OCI-LY3 (cell line): ENCODE measurements around the gene AKAP7.

ENCODE experiments used
- H2AFZ ChIP-seq: fragments of 200-600, 300-600 bp; shearing (Covaris generic); 2 replicates; pipeline ENCODE4 v1.6.0; 2014; ENCODE audit warnings: antibody characterized with exemption, low read depth, low read length
- H3K27ac ChIP-seq: fragments of 200-600, 300-600 bp; sonication (generic); 2 replicates; pipeline ENCODE4 v1.5.1; 2014; ENCODE audit warnings: mild to moderate bottlenecking, low read length, moderate library complexity, mixed read lengths
- H3K27me3 ChIP-seq: fragments of 200-600, 300-600 bp; sonication (generic); 2 replicates; pipeline ENCODE4 v1.6.1; 2014; ENCODE audit warnings: low read depth, low read length, mixed read lengths
- H3K36me3 ChIP-seq: fragments of 200-600, 300-600 bp; sonication (generic); replicated peaks from 2 replicates; pipeline ENCODE3; 2014; ENCODE audit warnings: low read depth, low read length, mixed read lengths
- H3K4me1 ChIP-seq: fragments of 300-600, 200-600 bp; sonication (generic); 2 replicates; pipeline ENCODE4 v1.6.1; 2014; ENCODE audit warnings: low read length, mixed read lengths
- H3K4me2 ChIP-seq: fragments of 200-600, 300-600 bp; sonication (generic); 2 replicates; pipeline ENCODE4 v1.6.1; 2014; ENCODE audit warnings: low read length, mixed read lengths
- H3K4me3 ChIP-seq: fragments of 300-600, 200-600 bp; sonication (generic); 2 replicates; pipeline ENCODE4 v1.5.1; 2014; ENCODE audit warnings: antibody characterized with exemption, mild to moderate bottlenecking, low read length, moderate library complexity
- H3K79me2 ChIP-seq: fragments of 300-600, 200-600 bp; shearing (Covaris generic); 2 replicates; pipeline ENCODE4 v1.6.1; 2014; ENCODE audit warnings: mild to moderate bottlenecking, low read length, mixed read lengths
- H3K9ac ChIP-seq: fragments of 300-600, 200-600 bp; shearing (Covaris generic); 2 replicates; pipeline ENCODE4 v1.6.0; 2014; ENCODE audit warnings: mild to moderate bottlenecking, low read length, moderate library complexity
- H3K9me3 ChIP-seq: fragments of 200-600, 300-600 bp; shearing (Covaris generic); 2 replicates; pipeline ENCODE4 v1.6.1; 2014; ENCODE audit warnings: low read length, mixed read lengths; ENCODE audit not compliant: insufficient read depth
- H4K20me1 ChIP-seq: fragments of 200-600, 300-600 bp; sonication (generic); 2 replicates; pipeline ENCODE4 v1.6.1; 2016; ENCODE audit warnings: low read length, mixed read lengths; ENCODE audit not compliant: insufficient read depth
- EZH2phosphoT487 ChIP-seq: fragments of 200-600 bp; shearing (Covaris generic); IDR thresholded peaks from 2 replicates; pipeline ENCODE4 v1.6.1; 2018; ENCODE audit warnings: antibody characterized with exemption, mixed run types, low read depth
- TF ChIP-seq, protein P1 (sequence below): fragments of 200-600, 300-600 bp; sonication (generic); IDR thresholded peaks from 2 replicates; pipeline ENCODE4 v1.5.1; 2014; ENCODE audit warnings: antibody characterized with exemption, low read length, low read depth

Gene AKAP7

DNA sequence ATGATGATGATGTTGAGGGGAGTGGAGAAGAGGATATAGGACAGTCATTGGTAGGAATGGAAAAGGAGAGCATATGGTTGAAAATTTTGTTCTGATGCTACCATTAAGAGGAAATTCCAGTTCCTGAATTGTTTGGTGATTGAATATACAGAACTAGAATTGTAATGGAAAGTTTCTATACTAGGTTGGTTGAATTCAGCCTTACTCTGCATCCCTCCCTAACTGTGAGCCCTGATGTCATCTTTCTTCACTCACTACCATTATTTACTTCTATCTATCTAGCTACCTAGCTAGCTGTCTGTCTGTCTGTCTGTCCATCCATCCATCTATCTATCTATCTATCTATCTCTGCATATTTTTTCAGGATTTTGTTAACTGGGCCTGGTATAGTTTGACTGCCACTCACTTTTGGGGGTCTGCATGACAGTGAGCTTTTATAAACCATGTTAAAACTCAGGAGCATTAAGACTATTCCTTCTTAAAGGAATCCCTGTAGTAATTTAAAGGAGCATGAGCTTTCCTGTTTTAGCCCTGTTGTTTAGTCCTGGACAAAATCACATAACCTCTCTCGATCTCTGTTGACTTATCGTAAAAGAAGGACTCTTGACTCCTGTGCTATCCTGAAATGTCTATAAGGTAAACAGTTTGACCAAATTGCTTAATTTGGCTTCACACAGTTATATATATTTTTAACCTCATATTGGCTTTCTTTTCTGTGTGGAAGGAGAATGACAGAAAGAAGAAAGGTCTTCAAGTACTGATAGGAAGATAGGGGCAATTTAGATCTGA lies 71.4 kb downstream of the AKAP7 start:
- Histone ChIP-seq H3K4me2 (no peak overlapping the region), H4K20me1 (no peaks in the 10 kb centered on the region), H3K79me2 (no peaks in the 10 kb centered on the region), H3K36me3 (no peaks in the 10 kb centered on the region), H3K4me3 (no peak overlapping the region), H3K4me1 (no peaks in the 10 kb centered on the region), H3K9ac (no peak overlapping the region), H3K27ac (no peak overlapping the region), H3K27me3 (no peaks in the 10 kb centered on the region), H2AFZ (no peak overlapping the region), H3K9me3 (no peaks in the 10 kb centered on the region)
- TF ChIP-seq, protein P1, sequence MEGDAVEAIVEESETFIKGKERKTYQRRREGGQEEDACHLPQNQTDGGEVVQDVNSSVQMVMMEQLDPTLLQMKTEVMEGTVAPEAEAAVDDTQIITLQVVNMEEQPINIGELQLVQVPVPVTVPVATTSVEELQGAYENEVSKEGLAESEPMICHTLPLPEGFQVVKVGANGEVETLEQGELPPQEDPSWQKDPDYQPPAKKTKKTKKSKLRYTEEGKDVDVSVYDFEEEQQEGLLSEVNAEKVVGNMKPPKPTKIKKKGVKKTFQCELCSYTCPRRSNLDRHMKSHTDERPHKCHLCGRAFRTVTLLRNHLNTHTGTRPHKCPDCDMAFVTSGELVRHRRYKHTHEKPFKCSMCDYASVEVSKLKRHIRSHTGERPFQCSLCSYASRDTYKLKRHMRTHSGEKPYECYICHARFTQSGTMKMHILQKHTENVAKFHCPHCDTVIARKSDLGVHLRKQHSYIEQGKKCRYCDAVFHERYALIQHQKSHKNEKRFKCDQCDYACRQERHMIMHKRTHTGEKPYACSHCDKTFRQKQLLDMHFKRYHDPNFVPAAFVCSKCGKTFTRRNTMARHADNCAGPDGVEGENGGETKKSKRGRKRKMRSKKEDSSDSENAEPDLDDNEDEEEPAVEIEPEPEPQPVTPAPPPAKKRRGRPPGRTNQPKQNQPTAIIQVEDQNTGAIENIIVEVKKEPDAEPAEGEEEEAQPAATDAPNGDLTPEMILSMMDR: no peak
- no peak for TF ChIP-seq EZH2phosphoT487

DNA sequence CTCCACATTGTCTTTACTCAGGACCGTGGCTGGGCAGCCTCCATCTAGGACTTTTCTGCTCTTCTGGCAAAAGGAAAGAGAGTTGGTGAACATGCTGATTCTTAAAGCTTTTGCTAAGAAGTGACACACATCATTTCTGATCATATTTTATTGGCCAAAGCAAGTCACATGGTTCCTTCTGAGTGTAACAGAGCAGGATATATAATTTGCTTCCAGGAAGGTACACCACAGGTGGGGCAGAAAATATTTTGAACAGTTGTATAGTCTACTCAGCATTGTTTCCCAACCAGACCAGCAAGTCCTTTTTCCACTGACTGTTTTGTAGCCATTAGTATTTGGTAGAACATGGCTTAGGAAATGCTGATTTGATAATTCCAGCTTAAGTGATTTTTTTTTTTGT lies 73.5 kb downstream of the AKAP7 start:
- H4K20me1 ChIP-seq: no peaks in the 10 kb centered on the region
- H2AFZ ChIP-seq: no peak overlapping the region
- H3K27ac ChIP-seq: no peak overlapping the region
- H3K27me3 ChIP-seq: no peaks in the 10 kb centered on the region
- TF ChIP-seq, protein P1: no peak
- no peak for TF ChIP-seq EZH2phosphoT487
- no peak overlapping the region for H3K9ac ChIP-seq
- H3K79me2 ChIP-seq: no peaks in the 10 kb centered on the region
- H3K4me2 ChIP-seq: no peak overlapping the region
- no peak overlapping the region for H3K4me3 ChIP-seq
- no peaks in the 10 kb centered on the region for H3K4me1 ChIP-seq
- H3K9me3 ChIP-seq: no peaks in the 10 kb centered on the region
- no peaks in the 10 kb centered on the region for H3K36me3 ChIP-seq

DNA sequence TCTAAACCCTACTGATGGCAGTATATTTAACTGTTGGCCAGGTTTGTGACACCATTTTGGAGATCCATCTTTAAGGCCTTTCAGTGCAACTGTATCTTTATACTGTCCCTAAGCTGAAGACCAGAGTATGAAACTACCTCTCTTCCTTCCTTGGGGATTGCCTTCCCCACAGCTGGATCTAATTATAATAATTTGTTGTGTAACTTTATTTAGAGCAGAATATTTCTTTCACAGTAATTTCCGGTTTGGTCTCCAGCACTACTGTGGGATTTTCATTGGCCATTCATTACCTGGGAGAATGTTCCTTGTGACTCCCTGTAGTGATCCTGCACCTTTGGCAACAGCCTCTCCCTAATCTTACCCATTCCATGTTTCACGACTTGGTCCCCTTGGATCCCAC lies 75.2 kb downstream of the AKAP7 start:
- no peak overlapping the region for H3K9ac ChIP-seq
- H3K79me2 ChIP-seq: no peaks in the 10 kb centered on the region
- H3K9me3 ChIP-seq: no peaks in the 10 kb centered on the region
- H3K4me3 ChIP-seq: no peak overlapping the region
- no peaks in the 10 kb centered on the region for H4K20me1 ChIP-seq
- no peaks in the 10 kb centered on the region for H3K4me1 ChIP-seq
- no peaks in the 10 kb centered on the region for H3K36me3 ChIP-seq
- no peaks in the 10 kb centered on the region for H3K27me3 ChIP-seq
- TF ChIP-seq, protein P1: no peak
- TF ChIP-seq EZH2phosphoT487: no peak
- no peak overlapping the region for H2AFZ ChIP-seq
- H3K27ac ChIP-seq: no peak overlapping the region
- H3K4me2 ChIP-seq: no peak overlapping the region

DNA sequence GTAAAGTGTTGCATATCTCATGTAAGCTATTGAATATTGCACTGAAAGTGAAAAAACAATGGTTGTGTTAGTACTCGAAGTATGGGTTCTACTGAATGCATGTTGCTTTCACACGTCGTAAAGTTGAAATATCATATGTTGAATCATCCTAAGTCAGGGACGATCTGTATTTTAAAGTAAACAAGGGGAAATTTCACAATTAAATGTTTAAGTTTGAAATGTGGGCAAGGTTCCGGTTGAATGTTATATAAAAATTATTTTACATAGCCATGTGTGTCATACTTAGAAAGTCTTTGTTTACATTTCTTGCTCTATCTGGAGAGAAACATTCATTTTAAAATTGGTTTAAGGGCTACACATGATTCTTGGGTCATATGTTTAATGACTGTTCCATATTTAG lies 76.8 kb downstream of the AKAP7 start:
- H3K4me2 ChIP-seq: no peak overlapping the region
- no peaks in the 10 kb centered on the region for H3K4me1 ChIP-seq
- H4K20me1 ChIP-seq: no peaks in the 10 kb centered on the region
- TF ChIP-seq, protein P1: no peak
- TF ChIP-seq EZH2phosphoT487: no peak
- no peaks in the 10 kb centered on the region for H3K79me2 ChIP-seq
- no peaks in the 10 kb centered on the region for H3K36me3 ChIP-seq
- no peaks in the 10 kb centered on the region for H3K9me3 ChIP-seq
- H2AFZ ChIP-seq: no peak overlapping the region
- H3K4me3 ChIP-seq: no peak overlapping the region
- no peaks in the 10 kb centered on the region for H3K27me3 ChIP-seq
- H3K9ac ChIP-seq: no peak overlapping the region
- H3K27ac ChIP-seq: no peak overlapping the region
